ENCODE measurements around the gene HFM1.

GRCh38 chr1:91338501-91338900 is 66.1 kb downstream of the HFM1 start:
- TF ChIP-seq, protein P1, sequence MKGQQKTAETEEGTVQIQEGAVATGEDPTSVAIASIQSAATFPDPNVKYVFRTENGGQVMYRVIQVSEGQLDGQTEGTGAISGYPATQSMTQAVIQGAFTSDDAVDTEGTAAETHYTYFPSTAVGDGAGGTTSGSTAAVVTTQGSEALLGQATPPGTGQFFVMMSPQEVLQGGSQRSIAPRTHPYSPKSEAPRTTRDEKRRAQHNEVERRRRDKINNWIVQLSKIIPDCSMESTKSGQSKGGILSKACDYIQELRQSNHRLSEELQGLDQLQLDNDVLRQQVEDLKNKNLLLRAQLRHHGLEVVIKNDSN (IDR thresholded peaks at IDR 0.05): no peak
- TF ChIP-seq TAF1 (IDR thresholded peaks at IDR 0.05; ENCODE audit: low read depth) (no peak), EP300 (IDR thresholded peaks at IDR 0.05; ENCODE audit: borderline replicate concordance) (no peak), TEAD4 (IDR thresholded peaks at IDR 0.05) (no peak), MAX (IDR thresholded peaks at IDR 0.05) (no peak), CEBPB (IDR thresholded peaks at IDR 0.05) (no peak), TCF12 (IDR thresholded peaks at IDR 0.05; ENCODE audit: low read depth) (no peak), RAD21 (IDR thresholded peaks at IDR 0.05; ENCODE audit: low read depth) (no peak)
